ENCODE measurements around the gene EBF3.

DNA sequence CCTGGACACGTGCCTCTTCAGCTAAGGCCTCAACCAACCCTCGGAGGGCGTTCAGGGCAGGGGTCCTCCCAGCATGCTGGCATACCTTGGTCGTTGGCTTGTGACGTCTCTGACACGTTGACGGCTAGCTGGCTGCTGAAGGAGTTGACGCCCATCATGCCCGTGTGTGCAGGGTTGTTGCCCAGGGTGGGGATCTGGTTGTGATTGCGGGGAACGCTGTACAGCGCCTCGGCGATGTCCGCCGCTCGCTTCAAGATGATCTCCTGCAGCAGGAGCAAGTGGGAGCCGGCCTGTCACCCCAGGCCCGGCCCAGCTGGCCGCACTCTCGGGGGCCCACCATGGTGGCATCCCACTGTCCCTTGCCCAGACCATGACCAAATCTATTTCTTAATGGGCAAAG is 122.0 kb downstream of the EBF3 start:
- TF ChIP-seq POLR2AphosphoS5 (IDR thresholded peaks at IDR 0.05) (no peak), POLR2A (IDR thresholded peaks at IDR 0.05) (no peak)
- TF ChIP-seq, protein P1, sequence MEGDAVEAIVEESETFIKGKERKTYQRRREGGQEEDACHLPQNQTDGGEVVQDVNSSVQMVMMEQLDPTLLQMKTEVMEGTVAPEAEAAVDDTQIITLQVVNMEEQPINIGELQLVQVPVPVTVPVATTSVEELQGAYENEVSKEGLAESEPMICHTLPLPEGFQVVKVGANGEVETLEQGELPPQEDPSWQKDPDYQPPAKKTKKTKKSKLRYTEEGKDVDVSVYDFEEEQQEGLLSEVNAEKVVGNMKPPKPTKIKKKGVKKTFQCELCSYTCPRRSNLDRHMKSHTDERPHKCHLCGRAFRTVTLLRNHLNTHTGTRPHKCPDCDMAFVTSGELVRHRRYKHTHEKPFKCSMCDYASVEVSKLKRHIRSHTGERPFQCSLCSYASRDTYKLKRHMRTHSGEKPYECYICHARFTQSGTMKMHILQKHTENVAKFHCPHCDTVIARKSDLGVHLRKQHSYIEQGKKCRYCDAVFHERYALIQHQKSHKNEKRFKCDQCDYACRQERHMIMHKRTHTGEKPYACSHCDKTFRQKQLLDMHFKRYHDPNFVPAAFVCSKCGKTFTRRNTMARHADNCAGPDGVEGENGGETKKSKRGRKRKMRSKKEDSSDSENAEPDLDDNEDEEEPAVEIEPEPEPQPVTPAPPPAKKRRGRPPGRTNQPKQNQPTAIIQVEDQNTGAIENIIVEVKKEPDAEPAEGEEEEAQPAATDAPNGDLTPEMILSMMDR (IDR thresholded peaks at IDR 0.05 in 8 of 11, conservative IDR thresholded peaks at IDR 0.05 in 3 of 11): no peak
